Esophagus squamous epithelium (tissue), 4 donors: Measurements from ENCODE around the gene ACTG1.

Experiments used
- CTCF ChIP-seq, 6 experiments: fragments of 450-650 bp in 4 of 6; fragments of 200-600 bp in 2 of 6; sonication (generic) in 2 of 6; IDR thresholded peaks; one replicate each; pipeline ENCODE4 v1.5.1; 2016 to 2019; ENCODE audit warnings: antibody characterized with exemption in 6 of 6, mild to moderate bottlenecking in 4 of 6, moderate library complexity in 4 of 6
- POLR2A ChIP-seq, 4 donors: fragments of 450-650 bp; IDR thresholded peaks; one replicate each; pipeline ENCODE4 v1.6.1; 2017; ENCODE audit warnings: antibody characterized with exemption in 4 of 4, mild to moderate bottlenecking in 4 of 4, moderate library complexity in 3 of 4

- TF ChIP-seq POLR2A (IDR thresholded peaks at IDR 0.05) (no peak), CTCF (IDR thresholded peaks at IDR 0.05) (no peak)
Observed at GRCh38 chr17:81518113-81518784, 5.7 kb upstream of the ACTG1 start.
